ENCODE data around the gene TAF4B.
"Not testable (repeated sequence)": the region's sequence is repeated elsewhere in the genome, so short reads cannot be mapped to it uniquely, and the experiment has no call there.

DNA sequence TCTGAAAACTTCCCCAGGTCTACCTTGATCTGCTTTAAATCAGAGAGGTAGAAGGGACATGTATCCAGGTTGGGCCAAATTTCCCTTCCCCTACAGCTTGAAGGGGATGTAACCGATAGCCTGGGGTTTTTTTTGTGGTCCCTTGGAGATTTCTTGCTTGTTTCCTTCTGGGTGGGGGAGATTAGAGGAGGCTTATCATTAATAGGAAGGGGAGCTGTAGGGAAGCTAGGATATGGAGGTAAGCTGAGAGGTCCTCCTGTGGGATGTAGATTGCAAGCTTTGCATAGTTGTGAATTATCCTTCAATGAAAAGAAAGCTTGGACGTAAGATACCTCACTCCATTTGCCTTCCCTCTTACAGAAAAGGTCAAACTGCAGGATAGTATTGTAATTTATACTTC, 11.1 kb downstream of the TAF4B start:
- TF ChIP-seq, protein P1, sequence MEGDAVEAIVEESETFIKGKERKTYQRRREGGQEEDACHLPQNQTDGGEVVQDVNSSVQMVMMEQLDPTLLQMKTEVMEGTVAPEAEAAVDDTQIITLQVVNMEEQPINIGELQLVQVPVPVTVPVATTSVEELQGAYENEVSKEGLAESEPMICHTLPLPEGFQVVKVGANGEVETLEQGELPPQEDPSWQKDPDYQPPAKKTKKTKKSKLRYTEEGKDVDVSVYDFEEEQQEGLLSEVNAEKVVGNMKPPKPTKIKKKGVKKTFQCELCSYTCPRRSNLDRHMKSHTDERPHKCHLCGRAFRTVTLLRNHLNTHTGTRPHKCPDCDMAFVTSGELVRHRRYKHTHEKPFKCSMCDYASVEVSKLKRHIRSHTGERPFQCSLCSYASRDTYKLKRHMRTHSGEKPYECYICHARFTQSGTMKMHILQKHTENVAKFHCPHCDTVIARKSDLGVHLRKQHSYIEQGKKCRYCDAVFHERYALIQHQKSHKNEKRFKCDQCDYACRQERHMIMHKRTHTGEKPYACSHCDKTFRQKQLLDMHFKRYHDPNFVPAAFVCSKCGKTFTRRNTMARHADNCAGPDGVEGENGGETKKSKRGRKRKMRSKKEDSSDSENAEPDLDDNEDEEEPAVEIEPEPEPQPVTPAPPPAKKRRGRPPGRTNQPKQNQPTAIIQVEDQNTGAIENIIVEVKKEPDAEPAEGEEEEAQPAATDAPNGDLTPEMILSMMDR (conservative IDR thresholded peaks at IDR 0.05 in 1 of 2, IDR thresholded peaks at IDR 0.05 in 1 of 2; ENCODE audit: extremely low read depth in 1 of 2, insufficient read depth in 1 of 2, low read depth in 1 of 2, low read length in 2 of 2): not testable (repeated sequence)
- TF ChIP-seq EZH2 (IDR thresholded peaks at IDR 0.05; ENCODE audit: borderline replicate concordance, low read length): not testable (repeated sequence)

All from mammary epithelial cell (primary cell).